ENCODE data around the gene FAM25C. TPM values are rescaled to one million over a fixed set of nuclear protein-coding genes. Genes with fewer than 3 reads are reported as not detected.
"Not testable (repeated sequence)": the region's sequence is repeated elsewhere in the genome, so short reads cannot be mapped to it uniquely, and the experiment has no call there.

FAM25C gene
- total and polyA plus RNA-seq, 10 of the 15 experiments (the other 5 are each of a cell fraction or from before 2014, with no cell fraction given): not detected

DNA sequence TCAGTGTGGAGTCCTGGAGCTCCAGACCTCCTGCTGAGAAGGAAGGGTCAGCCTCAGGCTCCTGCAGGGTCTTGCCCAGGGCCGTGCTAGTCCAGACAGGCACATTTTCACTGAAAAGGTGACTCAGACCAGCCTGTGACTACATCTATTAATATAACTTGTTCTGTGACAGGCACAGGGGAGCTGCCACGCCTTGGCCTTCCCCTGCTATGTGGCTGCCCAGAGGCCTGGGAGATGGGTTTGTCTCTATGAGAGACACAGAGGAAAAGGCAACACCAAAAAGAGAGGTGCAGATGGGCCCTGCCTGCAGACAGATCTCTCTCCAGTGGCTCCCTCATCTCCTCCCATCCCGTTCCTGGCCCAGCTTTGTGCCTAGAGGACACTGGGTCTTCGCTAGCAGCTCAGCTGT lies 10.0 kb downstream of the FAM25C start:
- H3K9me3 ChIP-seq (replicated peaks; ENCODE audit: control insufficient read depth, insufficient read depth, low read length); ATAC-seq; RAD21 ChIA-PET (ENCODE audit: unreplicated experiment); H2AFZ ChIP-seq (ENCODE audit: control insufficient read depth, low read depth, low read length); H3K79me2 ChIP-seq (ENCODE audit: control insufficient read depth, insufficient read depth, low read length); H3K4me1 ChIP-seq (ENCODE audit: control insufficient read depth, insufficient read depth, low read length); intact Hi-C loops (cut with micrococcal nuclease; ENCODE audit: unreplicated experiment); H3K4me3 ChIP-seq; H3K9ac ChIP-seq (ENCODE audit: control insufficient read depth, insufficient read depth, low read length); H4K20me1 ChIP-seq (ENCODE audit: control insufficient read depth, insufficient read depth); CTCF ChIA-PET; DNase-seq (ENCODE audit: low read depth, low spot score); SMC1A ChIA-PET (ENCODE audit: uncharacterized antibody, unreplicated experiment); BruUV-seq (replicated peaks); H3K27ac ChIP-seq (ENCODE audit: control insufficient read depth, insufficient read depth); H3K36me3 ChIP-seq (ENCODE audit: control insufficient read depth in 2 of 2, insufficient read depth in 2 of 2, low read length in 1 of 2); in situ Hi-C loops (cut with MboI); POLR2A ChIA-PET; FAIRE-seq; H3K27me3 ChIP-seq (replicated peaks in 1 of 2; ENCODE audit: control insufficient read depth in 2 of 2, insufficient read depth in 2 of 2, low read length in 1 of 2); H3K4me2 ChIP-seq (ENCODE audit: control insufficient read depth, insufficient read depth): not testable (repeated sequence)
- no CpG with 5 or more reads among the region's 4 CpGs for WGBS (ENCODE audit: insufficient coverage, insufficient replicate concordance, low lambda C conversion rate, missing lambda C conversion rate)

DNA sequence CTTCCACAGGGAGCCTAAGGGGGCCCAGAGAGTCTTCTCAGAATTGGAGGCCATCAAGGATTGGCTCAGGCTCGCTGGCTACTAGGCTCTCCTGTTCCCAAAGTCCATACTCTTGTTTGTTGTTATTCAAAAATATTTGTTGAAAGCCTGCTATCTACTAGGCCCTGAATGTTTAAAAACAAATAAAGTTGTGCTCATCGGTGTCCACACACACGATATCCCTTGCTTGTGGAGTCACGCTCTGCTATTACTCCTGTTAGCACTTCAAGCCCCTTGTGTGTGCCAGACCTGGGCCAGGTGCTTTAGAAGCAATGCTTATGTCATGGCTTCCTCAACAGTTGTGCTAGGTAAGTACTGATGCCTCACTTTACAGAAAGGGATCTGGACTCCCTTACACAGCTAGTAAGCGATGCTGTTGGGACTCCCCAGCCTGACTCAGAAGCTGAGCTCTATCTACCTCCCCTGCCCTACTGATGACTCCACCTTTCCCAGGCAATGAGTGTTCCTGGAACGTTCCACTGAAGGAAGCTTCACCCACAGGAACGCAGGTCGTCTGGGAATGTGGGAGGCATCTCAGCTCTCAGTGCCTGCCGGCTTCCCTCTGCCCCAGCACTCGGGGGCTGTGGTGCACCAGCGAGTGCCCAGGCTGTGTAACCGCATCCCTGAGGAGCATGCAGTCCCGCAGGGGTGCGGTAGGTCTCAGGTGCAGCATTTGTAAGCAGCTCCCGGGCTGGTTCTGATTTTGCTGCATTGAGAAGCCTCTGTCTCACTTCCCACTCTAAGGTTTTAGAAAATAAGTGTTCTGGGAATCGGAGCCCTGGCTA lies 10.7 kb downstream of the FAM25C start:
- BruUV-seq (replicated peaks); H3K79me2 ChIP-seq (ENCODE audit: control insufficient read depth, insufficient read depth, low read length); ATAC-seq; H3K36me3 ChIP-seq (ENCODE audit: control insufficient read depth in 2 of 2, insufficient read depth in 2 of 2, low read length in 1 of 2); RAD21 ChIA-PET (ENCODE audit: unreplicated experiment); FAIRE-seq; H2AFZ ChIP-seq (ENCODE audit: control insufficient read depth, low read depth, low read length); SMC1A ChIA-PET (ENCODE audit: uncharacterized antibody, unreplicated experiment); CTCF ChIA-PET; POLR2A ChIA-PET; intact Hi-C loops (cut with micrococcal nuclease; ENCODE audit: unreplicated experiment); in situ Hi-C loops (cut with MboI); H3K9me3 ChIP-seq (replicated peaks; ENCODE audit: control insufficient read depth, insufficient read depth, low read length); H4K20me1 ChIP-seq (ENCODE audit: control insufficient read depth, insufficient read depth); DNase-seq (ENCODE audit: low read depth, low spot score); H3K9ac ChIP-seq (ENCODE audit: control insufficient read depth, insufficient read depth, low read length); H3K4me2 ChIP-seq (ENCODE audit: control insufficient read depth, insufficient read depth); H3K4me1 ChIP-seq (ENCODE audit: control insufficient read depth, insufficient read depth, low read length); H3K4me3 ChIP-seq; H3K27ac ChIP-seq (ENCODE audit: control insufficient read depth, insufficient read depth); H3K27me3 ChIP-seq (replicated peaks in 1 of 2; ENCODE audit: control insufficient read depth in 2 of 2, insufficient read depth in 2 of 2, low read length in 1 of 2): not testable (repeated sequence)
- 62% methylated on average over 4 of the region's 16 CpGs for WGBS (ENCODE audit: insufficient coverage, insufficient replicate concordance, low lambda C conversion rate, missing lambda C conversion rate)

DNA sequence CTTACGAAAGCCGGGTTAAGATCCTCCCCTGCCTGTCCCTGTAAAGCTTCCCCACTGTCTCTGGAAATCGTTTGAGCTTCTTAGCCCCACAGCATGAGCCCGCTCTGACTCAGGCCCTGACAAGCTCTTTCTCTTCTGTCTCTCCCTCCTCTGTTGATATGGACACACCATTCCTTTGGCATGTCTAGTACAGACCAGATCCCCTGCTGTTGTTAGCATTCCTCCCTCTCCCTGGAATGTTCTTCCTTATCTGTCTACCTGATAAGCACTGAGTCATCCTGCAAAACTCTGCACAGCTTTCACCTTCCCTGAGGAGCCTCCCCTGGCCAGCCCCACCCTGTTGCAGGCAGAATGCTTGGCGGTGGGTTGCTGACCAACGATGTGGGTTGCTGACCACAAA lies 11.6 kb downstream of the FAM25C start:
- H3K36me3 ChIP-seq (ENCODE audit: control insufficient read depth in 2 of 2, insufficient read depth in 2 of 2, low read length in 1 of 2); RAD21 ChIA-PET (ENCODE audit: unreplicated experiment); H3K4me3 ChIP-seq; H2AFZ ChIP-seq (ENCODE audit: control insufficient read depth, low read depth, low read length); H3K27ac ChIP-seq (ENCODE audit: control insufficient read depth, insufficient read depth); DNase-seq (ENCODE audit: low read depth, low spot score); H3K4me1 ChIP-seq (ENCODE audit: control insufficient read depth, insufficient read depth, low read length); ATAC-seq; in situ Hi-C loops (cut with MboI); H4K20me1 ChIP-seq (ENCODE audit: control insufficient read depth, insufficient read depth); H3K79me2 ChIP-seq (ENCODE audit: control insufficient read depth, insufficient read depth, low read length); H3K9ac ChIP-seq (ENCODE audit: control insufficient read depth, insufficient read depth, low read length); BruUV-seq (replicated peaks); CTCF ChIA-PET; intact Hi-C loops (cut with micrococcal nuclease; ENCODE audit: unreplicated experiment); FAIRE-seq; H3K27me3 ChIP-seq (replicated peaks in 1 of 2; ENCODE audit: control insufficient read depth in 2 of 2, insufficient read depth in 2 of 2, low read length in 1 of 2); H3K4me2 ChIP-seq (ENCODE audit: control insufficient read depth, insufficient read depth); H3K9me3 ChIP-seq (replicated peaks; ENCODE audit: control insufficient read depth, insufficient read depth, low read length); SMC1A ChIA-PET (ENCODE audit: uncharacterized antibody, unreplicated experiment); POLR2A ChIA-PET: not testable (repeated sequence)
- no CpG with 5 or more reads among the region's 6 CpGs for WGBS (ENCODE audit: insufficient coverage, insufficient replicate concordance, low lambda C conversion rate, missing lambda C conversion rate)

DNA sequence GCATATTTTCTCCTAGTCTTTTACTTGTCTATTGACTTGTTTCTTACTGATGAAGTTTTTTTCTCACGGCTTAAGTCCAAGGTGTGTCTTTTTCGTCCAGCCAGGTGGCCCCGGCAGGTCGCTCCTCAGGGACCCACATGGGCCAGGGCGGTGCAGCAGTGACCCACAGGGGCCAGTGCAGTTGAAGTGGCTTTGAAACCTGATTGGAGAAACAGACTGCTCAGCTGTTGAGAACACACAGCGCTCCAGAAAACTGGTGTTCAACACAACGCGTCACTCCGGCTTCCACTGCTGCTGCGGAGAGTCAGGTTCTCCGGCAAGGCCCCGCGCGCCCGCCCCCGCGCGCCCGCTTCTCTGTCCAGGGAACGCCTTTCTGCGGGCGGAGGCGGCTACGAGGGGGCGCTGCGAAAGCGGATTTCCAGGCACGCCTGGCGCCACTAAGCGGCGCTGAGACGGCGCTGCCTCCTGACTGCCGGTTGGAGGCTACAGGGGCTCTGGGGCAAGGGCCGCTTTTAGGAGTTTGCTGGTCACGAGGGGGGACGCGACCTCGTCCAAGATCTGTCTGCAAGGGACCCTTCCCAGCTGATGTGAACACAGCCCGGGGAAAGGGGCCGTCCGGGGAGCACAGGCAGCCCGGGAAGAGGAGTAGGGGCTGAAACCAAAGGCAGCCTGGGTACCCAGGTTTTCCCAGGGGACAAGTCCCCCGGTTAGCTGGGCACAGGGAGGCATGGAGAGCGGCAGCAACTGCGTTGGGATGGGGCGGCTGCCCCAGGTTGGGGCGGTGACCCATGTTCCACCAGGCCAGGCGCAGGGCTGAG lies 13.0 kb downstream of the FAM25C start:
- H3K36me3 ChIP-seq (ENCODE audit: control insufficient read depth in 2 of 2, insufficient read depth in 2 of 2, low read length in 1 of 2); H3K27ac ChIP-seq (ENCODE audit: control insufficient read depth, insufficient read depth); POLR2A ChIA-PET; CTCF ChIA-PET; H3K9ac ChIP-seq (ENCODE audit: control insufficient read depth, insufficient read depth, low read length); FAIRE-seq; H4K20me1 ChIP-seq (ENCODE audit: control insufficient read depth, insufficient read depth); SMC1A ChIA-PET (ENCODE audit: uncharacterized antibody, unreplicated experiment); H3K79me2 ChIP-seq (ENCODE audit: control insufficient read depth, insufficient read depth, low read length); intact Hi-C loops (cut with micrococcal nuclease; ENCODE audit: unreplicated experiment); H2AFZ ChIP-seq (ENCODE audit: control insufficient read depth, low read depth, low read length); BruUV-seq (replicated peaks); H3K9me3 ChIP-seq (replicated peaks; ENCODE audit: control insufficient read depth, insufficient read depth, low read length); in situ Hi-C loops (cut with MboI); H3K4me2 ChIP-seq (ENCODE audit: control insufficient read depth, insufficient read depth); H3K4me3 ChIP-seq; DNase-seq (ENCODE audit: low read depth, low spot score); RAD21 ChIA-PET (ENCODE audit: unreplicated experiment); H3K27me3 ChIP-seq (replicated peaks in 1 of 2; ENCODE audit: control insufficient read depth in 2 of 2, insufficient read depth in 2 of 2, low read length in 1 of 2); H3K4me1 ChIP-seq (ENCODE audit: control insufficient read depth, insufficient read depth, low read length): not testable (repeated sequence)
- 41% methylated on average over 5 of the region's 49 CpGs for WGBS (ENCODE audit: insufficient coverage, insufficient replicate concordance, low lambda C conversion rate, missing lambda C conversion rate)
- peak; percentile 71 for ATAC-seq

Measured in GM12878 (cell line).